HG02759 (cell line): ENCODE measurements around the gene TMEM52.

ENCODE experiments used
- ATAC-seq: cut with Tn5 transposase; IDR thresholded peaks from one replicate; pipeline ENCODE4 v1.9.1; 2021; ENCODE audit warnings: mild to moderate bottlenecking, moderate library complexity; ENCODE audit not compliant: unreplicated experiment

TMEM52 gene

DNA sequence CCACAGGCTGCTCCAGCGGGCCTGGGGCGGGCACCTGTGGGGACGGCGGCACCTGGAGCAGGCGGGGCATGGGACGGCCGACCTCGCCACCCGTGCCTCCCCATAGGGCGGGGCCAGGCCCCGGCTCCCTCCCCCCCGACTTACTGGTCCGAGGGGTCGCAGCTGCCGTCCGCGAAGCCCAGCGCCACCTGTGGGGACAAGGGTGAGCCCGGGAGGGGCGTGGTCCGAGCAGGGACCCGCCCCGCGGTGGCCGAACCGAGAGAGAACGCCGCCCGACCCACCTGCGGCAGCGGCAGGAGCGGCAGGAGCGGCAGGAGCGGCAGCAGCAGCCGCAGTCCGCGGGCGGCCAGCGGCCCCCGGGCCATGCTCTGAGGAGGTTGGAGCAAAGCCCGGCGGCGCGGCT lies at the start of gene TMEM52:
Gene TMEM52, minus strand, starts transcription at position 379 of the 403 bp plus-strand sequence. Its CDS starts 14 bp downstream, at position 365.
- peak; percentile 29 for ATAC-seq

DNA sequence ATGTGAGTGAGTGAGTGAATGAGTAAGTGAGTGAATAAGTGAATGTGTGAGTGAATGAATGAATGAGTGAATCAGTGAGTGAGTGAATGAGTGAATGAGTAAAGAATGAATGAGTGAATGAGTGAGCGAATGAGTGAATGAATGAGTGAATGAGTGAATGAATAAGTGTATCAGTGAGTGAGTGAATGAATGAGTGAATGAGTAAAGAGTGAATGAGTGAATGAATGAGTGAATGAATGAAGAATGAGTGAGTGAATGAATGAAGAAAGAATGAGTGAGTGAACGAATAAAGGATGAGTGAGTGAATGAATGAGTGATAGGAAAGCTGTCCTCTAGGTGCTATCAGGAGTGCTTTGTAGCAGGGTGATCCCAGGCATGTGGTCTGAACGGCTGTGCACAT lies 48.8 kb upstream of the TMEM52 start:
- no peak for ATAC-seq

DNA sequence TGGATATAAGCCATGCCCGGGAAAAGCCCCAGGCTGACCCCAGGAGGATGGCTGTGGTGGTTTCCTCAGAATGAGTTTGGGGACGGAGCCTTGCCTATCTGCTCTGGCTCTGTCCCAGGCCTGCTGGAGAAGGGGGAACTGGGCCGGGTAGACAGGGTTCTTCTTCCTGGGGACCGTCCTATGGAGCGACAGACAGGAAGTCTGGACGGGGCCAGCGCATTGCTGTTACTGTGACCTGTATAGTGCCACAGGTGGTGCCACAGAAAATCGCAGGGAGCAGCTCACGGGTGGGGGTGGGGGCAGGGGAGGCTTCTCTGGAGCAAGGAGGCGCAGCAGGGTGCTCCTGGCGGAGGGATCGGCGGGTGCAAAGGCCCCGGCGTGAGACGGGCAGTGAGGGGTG lies 48.1 kb upstream of the TMEM52 start:
- ATAC-seq, result no peak

DNA sequence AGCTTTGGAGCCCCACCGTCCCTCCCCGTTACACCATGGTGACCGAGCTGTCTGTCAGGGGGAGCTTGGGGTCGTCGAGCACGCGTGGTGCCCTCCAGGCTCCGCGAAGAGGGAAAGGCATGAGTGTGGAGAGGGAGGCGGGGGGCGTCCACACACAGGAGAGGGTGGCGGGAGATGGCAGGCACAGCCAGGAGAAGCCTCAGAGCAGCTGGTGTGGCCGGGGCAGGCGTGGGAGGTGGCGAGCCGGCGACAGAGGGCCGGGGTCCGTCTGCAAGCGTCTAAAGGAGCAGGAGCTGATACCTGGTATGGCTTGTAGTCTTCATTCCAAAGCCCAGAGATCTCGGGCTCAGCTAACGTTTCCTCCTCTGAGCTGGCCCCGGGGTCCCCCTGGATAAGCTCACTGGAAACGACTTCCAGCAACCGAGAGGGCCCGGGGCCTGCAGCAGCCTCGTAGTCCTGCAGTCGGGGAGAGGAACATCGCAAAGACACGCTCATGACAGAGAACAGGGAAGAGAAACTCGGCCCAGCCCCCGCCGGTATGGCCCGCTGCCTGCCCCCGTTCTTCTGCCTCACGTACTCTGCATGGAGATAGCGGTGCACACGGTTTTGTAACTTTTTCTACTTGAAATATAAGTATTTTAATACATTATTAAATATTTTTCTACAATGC lies 47.1 kb upstream of the TMEM52 start:
- ATAC-seq, result no peak

DNA sequence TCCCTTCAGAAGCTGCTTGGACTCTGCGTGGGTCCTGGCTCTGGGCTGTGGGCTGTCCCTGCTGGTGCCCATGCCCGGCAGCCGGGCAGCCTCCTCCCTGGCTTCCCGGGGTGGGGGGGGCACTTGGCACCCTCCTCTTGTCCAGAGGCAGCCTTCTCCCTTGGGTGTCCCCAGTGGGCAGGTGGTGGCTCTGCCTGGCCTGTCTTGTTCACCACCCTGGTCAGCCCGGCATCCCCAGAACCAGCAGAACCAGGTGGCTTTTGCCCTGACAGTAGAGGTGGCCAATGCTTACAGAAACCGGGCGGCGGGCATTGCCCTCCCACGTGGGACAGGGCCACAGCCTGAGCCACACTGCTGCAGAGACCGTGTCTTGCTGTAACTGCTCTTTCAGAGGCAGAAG lies 46.5 kb upstream of the TMEM52 start:
- no peak for ATAC-seq

DNA sequence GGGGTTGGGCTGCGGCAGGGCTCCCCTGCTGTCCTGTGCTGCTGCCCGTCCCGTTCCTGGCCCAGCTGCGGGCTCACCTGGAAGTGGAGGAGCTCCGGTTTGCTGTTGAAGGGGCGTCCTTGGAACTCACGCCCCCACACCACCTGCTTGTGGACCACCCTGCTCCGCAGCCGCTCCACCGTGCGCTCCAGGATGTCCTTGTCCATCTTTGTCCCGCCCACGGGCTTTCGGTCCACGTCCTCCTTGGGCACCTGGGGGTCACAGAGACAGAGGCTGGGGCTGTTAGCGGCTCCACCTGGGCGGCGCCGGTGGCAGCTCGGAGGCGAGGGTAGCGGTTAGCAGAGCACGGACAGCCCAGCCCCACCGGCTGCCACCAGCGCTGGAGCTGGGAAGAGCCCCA lies 45.7 kb upstream of the TMEM52 start:
- no peak for ATAC-seq

DNA sequence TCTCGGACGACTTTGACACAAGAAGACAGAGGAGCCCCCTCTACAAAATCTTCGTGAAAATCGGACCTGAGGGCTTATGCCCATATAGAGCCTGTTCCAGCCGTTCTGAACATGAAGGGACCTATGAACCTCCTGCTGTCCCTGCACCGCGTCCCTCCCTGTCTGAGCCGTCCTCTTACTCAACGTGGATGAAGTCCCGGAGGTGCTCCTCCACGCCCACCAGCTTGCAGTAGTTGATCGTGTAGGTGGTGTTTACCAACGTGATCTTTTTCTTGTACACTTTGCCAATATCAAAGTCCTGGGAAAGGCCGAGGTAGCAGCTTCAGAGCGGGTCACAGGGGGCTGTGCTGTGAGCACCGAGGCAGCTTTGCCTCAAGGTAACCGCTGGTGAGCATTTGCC lies 44.5 kb upstream of the TMEM52 start:
- no peak for ATAC-seq

DNA sequence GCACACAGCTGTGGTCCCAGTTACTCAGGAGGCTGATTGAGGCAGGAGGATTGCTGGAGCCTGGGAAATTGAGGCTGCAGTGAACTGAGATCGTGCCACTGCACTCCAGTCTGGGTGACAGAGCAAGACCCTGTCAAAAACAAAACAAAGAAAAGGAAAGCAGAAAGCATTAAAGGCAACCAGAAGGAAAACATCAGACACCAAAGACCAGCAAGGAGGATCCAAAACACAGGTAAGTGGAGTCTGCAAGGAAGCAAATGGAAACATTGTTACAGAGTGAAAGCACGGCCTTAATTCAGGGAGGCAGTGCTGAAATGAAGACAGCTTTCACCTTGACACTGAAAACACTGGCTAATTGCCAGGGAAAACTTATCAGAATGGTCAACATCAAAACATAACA lies 43.7 kb upstream of the TMEM52 start:
- ATAC-seq, result no peak

DNA sequence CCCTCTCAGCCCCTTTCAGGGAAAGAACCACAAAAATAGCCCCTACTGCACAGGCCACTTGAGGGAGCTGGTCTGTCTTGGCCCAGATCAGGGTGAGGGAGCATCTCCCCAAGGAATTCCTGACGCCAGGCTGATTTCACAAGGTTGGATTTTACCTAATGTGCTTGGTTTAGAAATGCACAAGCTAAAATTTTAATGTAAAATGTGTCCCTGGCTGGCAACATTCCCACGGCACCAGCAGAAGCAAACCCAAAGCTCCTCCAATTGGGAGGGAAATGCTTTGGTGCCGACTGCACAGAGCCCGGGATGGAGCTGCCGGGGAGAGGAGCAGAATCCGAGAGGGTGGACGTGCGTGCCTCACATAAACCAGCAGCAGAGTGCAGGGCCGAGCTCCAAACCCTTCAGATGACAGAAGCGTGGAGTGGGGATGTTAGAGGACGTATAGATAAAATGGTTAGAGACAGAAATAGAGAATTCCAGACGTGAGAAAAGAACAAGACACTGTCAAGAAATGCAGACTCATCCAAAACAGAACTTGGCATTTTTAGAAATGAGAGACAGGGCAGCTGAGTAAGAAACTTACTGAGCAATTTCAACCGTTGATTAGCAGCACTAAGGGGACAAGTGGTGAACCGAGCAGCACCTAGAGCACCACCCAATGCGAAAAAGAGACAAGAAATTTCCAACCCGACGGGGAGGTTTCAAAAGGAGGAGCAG lies 41.6 kb upstream of the TMEM52 start:
- no peak for ATAC-seq

DNA sequence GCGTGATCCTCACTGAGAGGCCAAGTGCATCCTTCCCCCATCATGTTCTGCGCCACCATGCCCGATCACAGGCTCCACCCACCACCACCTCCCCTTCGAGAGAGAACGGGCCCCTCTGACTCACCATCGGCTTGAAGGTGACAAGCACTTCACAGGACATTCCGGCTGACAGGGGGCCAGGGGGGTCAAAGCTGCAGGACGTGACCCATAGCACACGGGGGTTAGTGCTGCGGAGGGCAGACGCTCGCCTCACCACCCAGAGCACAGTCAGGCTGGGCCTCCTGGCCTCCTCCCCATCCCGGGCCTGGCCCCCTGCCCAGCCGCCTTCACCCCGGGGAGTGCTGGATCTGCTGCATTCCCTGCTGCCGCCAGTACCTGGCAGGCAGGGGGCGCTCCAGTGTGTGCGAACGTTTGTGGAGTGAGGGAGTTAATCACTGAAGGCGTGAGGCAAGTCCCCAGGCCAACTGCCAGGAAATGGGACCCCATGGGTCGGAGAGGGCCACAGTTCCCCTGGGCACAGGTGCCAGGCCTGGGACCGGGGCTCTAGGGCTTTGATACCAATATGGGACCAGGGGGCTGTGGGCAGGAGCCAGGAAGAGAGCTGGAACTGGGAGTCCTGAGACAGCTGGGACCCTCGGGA lies 40.9 kb upstream of the TMEM52 start:
- no peak for ATAC-seq

DNA sequence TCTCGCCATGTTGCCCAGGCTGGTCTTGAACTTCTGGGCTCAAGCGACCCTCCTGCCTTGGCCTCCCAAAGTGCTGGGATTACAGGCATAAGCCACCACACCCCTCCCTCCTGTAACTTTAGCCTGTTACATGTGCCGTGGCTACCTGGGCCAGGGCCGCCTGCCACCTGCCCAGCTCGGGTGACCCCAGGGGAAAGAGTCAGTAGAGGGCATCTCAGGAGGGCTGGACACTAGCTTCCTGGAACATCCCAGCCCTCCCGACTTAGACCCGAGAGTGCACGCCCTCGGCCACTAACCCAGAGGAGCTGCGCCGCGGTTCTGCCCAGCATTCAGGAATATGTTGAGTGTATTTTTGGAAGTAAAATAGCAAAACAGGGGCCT lies 40.4 kb upstream of the TMEM52 start:
- no peak for ATAC-seq

DNA sequence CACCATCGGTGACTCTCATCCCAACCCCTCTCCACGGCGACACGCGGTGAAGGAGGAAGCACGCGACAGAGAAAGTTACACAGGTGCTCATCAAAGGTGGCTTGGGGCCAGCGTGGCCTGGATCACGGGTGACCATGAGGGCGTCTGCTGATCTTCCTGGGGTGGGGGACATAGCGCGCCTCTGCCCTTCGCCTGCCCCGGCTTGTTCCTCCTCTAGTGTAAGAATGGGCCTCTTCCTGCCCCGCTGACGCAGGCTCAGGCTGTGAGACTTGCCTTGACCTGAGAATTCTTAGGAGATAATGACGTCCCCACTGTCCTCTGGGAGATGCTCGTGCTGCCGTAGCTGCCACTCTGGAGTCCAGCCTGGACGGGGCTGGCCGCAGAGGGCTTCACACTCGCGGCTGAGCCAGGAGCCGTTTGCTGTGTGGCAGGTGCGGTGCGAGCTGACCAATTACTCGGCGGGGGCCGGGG lies 39.0 kb upstream of the TMEM52 start:
- no peak for ATAC-seq

DNA sequence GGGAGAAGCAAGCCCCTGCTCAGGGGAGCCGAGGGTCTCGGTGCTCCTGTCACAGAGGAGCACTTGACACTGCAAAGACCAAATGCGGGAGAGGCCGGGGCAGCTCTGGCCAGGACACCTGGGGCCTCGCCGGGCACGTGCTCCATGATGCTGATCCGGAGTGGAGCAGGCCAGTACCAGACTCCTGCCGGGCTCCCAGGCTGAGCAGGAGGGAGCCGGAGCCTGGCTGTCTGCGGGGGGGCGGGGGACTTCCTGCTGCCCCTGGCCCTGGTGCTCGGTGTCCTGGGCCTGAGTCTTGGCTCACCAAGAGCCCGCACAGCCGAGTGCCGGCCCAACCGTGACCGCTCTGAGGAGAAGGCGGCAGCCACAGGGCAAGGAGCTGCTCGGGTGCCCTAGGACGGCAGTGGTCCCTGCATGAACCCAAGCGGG lies 38.5 kb upstream of the TMEM52 start:
- ATAC-seq, result no peak

DNA sequence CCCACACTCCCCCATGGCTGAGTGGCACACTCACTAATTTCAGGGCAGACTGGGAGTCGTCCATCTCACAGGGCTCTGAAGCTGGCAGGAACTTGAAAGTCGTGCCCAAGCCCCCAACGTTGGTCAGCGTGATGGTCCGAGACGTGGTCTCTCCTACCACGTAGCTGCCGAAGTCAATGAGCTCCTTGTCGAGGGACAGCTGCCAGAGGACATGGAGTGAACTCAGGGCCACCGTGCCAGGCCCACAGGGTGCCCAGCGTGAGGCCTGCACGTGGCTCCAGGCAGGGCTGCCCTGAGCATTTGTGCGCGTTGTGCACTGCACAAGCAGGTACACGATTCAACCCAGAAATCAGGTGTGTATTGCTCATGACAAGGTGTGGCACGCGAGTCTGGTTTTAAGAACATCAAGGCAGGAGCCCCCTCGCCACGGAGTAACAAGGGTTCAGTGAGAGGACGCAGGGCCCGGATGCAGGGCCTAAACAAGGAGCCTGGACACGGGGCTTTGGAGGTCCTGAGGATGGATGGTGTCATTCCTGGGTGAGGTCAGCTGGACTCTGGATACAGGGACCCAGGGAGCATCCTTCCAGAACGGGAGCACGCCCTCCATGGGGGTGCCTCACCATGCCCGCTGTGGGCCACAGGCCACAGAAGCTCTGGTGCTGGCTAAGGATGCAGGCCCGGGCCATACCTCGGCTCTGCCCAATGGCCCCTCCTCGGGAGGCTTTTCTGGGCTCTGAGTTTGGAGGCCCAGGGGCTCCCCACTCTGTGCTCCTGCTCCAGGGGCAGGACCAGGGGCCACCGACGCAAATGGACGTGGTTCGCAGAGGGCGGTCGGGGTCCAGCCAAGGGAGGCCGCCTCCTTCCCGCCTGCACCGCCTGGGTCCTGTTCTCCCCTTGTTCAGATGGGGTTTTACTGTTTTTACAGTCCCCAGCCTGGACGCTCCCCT lies 37.8 kb upstream of the TMEM52 start:
- no peak for ATAC-seq

DNA sequence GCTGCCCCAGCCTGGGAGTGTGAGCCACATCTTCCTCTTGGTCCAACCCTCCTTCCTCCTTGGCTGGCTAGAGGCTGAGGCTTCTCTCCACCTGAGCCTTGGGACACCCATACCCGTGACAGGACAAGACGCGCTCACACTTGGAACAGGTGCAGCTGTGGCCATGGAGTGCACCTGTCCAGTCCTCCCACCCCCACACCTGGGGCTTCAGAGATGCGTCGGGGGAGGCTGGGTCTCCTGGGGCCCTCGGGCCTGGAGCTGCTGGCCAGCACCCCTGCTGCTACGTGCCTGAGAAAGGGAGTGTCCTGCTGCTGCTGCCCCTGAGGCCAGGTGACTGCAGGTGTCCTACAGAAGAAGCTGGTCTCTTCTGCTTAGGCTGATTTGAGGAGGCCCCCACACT lies 37.0 kb upstream of the TMEM52 start:
- no peak for ATAC-seq

DNA sequence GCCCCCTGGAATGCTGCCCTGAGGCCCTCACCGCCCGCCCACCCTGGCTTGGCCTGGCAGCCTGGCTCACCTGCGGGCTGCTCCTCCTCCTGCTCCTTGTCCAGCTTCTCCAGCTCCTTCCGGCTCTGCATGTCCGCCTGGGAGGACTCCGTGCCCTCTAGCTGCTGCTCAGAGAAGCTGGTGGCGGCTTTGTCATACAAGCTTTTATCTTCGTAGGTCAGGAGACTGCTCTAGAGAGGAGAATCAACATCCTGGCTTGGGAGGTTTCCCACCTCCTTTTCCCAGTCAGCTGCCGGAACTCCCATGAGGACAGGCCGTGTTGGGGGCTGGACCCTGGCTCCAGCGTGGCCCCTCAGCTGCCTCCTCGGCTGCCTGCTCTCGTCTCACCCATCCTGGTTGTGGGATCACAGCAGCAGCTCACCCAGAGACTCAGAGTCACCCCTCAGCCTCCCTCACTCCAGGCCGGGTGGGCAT lies 36.6 kb upstream of the TMEM52 start:
- ATAC-seq, result no peak

DNA sequence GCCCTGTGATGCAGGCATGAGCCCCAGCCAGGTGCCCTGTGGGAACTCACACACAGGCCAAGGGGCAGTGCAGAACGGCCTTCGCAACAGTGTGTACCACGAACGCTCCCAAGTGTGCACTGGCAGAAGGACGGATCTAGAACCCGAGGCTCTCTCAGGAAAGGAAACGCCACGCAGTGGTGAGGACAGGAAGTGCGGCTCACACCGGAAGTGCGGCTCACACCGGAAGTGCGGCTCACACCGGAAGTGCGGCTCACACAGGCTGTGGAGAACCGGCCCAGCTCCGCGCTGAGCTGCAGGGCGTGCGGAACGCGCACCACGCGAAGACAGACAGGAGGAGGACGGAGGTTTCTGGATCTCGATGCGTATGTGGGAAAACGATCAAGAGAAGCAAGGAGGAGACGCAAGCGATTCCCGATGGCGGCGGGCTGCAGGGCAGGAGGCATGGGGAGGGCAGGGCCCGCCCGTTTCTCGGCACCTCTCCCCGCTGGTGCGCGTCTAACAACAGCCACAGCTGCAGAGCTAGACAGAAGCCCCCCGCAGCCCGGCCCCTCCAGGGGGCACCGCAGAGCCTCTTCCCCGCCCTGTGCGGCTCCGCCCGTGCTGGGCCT lies 35.9 kb upstream of the TMEM52 start:
- no peak for ATAC-seq

DNA sequence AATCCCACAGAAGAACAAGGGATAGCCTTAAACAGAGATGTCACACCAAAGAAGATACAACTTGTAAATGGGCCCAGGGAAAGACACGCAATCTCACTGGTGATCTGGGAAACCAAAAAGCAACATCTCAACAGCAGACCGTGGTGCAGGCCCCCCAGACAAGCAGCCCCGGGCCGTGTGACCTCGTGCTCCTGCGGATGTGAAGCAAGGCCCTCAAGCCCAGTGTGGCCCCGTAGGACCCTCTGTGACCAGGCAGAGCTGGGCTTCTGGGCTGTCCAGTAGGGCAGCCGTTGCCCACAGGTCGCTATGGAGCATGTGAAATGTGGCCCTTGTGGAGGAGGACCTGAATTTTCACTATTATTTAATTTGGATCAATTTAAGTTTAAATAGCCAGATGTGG lies 34.9 kb upstream of the TMEM52 start:
- ATAC-seq, result no peak

DNA sequence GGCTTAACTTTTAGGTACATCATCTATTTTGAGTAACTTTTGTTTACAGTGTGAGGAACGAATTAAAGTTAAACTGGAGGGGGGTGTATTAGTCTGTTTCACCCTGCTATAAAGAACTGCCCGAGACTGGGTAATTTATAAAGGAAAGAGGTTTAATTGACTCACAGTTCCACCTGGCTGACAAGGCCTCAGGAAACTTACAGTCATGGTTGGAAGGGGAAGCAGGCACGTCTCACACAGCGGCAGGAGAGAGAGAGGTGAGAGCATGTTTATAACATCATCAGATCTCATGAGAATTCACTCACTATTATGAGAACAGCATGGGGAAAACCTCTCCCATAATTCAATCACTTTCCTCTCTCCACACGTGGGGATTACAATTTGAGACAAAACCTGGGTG lies 31.9 kb upstream of the TMEM52 start:
- no peak for ATAC-seq

DNA sequence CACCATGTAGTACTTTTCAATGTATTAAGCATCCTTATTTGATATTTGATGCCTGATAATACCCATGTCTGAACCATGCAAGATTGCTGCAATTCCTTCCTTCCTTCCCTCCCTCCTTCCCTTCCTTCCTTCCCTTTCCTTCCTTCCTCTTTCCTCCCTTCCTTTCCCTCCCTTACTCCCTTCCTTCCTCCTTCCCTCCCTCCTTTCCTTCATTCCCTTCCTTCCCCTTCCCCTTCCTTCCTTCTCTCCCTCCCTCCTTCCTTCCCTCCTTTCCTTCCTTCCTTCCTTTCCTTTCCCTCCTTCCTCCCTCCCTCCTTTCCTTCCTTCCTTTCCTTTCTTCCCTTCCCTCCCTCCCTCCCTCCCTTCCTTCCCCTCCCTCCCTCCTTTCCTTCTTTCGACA lies 29.7 kb upstream of the TMEM52 start:
- no peak for ATAC-seq
